ENCODE measurements around the gene UTP14C.
"Not testable (repeated sequence)": the region's sequence is repeated elsewhere in the genome, so short reads cannot be mapped to it uniquely, and the experiment has no call there.

Gene UTP14C, protein sequence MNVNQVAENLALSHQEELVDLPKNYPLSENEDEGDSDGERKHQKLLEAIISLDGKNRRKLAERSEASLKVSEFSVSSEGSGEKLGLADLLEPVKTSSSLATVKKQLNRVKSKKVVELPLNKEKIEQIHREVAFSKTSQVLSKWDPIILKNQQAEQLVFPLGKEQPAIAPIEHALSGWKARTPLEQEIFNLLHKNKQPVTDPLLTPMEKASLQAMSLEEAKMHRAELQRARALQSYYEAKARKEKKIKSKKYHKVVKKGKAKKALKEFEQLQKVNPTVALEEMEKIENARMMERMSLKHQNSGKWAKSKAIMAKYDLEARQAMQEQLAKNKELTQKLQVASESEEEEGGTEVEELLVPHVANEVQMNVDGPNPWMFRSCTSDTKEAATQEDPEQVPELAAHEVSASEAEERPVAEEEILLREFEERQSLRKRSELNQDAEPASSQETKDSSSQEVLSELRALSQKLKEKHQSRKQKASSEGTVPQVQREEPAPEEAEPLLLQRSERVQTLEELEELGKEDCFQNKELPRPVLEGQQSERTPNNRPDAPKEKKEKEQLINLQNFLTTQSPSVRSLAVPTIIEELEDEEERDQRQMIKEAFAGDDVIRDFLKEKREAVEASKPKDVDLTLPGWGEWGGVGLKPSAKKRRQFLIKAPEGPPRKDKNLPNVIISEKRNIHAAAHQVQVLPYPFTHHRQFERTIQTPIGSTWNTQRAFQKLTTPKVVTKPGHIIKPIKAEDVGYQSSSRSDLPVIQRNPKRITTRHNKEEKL

DNA sequence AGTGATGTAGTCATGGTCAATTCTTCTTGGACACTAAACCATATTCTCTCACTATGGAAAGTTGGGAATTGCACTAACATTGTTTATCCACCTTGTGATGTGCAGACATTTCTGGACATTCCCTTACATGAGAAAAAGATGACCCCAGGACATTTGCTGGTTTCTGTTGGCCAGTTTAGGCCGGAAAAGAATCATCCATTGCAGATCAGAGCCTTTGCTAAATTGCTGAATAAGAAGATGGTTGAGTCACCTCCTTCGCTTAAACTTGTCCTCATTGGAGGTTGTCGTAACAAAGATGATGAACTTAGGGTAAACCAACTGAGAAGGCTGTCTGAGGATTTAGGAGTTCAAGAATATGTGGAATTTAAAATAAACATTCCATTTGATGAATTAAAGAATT, at the start of gene UTP14C:
Gene UTP14C (plus strand): TSS at position 211 of the 400 bp plus-strand sequence. CDS start 4,114 bp downstream, outside the sequence.
- DNase-seq = no peak

DNA sequence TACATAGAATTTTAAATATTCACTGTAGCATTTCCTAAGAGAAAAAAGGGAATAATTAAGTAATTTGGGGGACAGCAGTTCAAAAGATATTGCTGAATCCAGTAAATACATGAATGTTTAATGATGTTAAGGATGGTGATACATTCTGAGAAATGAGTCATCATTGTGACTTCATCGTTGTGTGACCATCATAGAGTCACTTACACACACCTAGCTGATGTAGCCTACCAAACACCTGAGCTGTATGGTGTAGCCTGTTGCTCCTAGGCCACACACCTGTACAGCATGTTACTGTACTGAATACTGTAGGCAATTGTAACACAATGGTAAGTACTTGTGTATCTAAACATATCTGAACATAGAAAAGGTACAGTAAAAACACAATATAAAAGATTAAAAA, 48.1 kb upstream of the UTP14C start:
- DNase-seq = no peak

DNA sequence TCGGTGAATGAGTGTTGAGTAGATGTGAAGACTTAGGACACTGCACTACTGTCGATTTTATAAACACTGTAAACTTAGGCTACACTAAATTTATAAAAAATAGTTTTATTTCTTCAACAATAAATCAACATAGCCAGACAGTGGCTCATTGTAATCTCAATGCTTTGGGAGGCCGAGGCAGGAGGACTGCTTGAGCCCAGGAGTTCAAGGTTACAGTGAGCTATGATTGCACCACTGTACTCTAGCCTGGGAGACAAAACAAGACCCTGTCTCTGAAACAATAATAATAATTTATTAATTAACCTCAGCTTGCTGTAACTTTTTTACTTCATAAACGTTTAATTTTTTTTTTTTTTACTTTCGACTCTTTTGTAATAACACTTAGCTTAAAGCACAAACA, 47.6 kb upstream of the UTP14C start:
- no peak for DNase-seq

DNA sequence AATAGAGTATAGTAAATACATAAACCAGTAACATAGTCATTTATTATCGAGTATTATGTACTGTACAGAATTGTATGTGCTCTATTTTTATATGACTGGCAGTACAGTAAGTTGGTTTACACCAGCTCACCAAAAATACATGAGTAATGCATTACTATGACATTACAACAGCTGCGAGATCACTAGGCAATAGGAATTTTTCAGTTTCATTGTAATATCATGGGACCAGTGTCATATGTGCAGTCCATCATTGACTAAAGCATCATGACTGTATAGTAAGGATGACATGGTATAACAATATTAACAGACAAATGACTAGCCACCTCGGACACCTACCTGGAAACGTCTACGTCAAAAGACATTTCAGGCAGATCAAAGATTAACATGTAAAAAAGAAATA, 46.9 kb upstream of the UTP14C start:
- no peak for DNase-seq

DNA sequence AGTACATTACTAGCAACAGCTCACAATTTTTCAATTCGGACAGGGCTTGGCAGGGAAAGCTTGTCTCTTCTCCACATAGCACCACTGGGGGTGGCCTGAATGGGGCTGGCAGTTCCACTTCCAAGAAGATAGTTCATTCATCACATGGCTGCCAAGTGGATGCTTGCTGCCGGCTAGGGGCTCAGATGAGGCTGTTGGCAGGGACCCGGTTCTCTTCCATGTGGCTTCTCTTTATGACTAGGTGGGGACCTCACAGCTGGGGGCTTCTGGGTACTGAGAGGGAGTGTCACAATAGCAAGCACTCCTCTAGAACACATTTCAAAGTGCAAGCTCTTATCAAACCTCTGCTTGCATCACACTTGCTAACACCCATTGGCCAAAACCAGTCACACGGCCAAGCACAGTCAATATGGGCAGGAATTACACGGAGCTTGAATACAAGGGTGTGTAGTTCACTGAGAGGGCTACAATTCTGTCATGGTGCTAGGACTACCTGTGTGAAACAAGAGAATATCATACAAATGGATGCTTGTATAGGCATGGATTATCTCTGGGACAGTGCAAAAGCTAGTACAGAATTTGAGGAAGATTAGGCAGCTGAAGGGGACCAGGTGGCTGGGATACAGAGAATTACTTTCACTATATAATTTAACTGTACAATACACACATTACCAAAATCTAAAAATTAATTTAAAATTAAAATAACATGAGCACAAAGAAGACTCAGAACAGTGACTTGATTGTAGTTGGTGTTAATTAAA, 45.5 kb upstream of the UTP14C start:
- no peak for DNase-seq

DNA sequence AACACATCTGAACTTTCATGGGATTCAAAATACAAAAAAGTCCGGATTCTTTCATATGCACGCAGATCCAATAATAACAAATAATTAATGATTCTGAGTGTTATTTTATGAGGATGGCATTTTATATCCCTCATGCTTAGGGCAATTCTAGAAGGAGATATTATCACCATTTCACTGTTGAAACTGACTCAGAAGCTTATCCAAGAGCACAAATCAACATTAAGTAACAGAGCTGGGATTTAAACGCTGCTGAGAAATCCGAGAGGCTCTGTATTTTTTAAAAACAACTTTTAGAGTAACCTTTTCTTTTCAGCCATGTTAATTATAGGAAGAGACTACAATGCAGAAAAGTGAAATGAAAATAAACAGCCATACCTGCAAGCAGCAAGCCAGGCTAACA, 43.6 kb upstream of the UTP14C start:
- no peak for DNase-seq

DNA sequence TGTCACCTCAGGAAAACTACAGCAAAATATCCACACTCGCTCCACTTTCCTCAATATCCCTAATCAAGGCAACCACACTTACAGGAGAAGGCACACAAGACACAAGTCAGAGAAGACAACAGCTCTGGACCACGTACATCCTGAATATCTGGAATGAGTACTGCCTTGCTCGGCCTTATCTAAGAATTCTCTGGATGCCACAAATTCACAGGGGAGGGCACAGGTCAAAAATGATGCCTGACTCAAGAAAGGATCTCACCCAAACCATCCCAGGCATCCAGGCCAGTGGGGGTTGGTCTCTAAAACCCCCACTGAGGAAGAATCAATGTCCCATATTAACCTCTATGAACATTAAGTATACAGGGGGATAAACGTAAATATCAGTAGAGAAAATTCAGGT, 43.1 kb upstream of the UTP14C start:
- DNase-seq = no peak

DNA sequence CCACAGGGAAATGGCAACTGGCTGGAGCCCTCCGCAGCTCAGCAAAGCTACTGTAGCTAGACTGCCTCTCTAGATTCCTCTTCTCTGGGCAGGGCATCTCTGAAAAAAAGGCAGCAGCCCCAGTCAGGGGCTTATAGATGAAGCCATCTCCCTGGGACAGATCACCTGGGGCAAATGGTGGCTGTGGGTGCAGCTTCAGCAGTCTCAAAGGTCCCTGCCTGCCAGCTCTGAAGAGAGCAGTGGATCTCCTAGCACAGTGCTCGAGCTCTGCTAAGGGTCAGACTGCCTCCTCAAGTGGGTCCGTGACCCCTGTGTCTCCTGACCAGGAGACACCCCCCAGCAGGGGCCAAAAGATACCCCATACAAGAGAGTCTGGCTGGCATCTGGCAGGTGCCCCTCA, 41.2 kb upstream of the UTP14C start:
- not testable (repeated sequence) for DNase-seq

DNA sequence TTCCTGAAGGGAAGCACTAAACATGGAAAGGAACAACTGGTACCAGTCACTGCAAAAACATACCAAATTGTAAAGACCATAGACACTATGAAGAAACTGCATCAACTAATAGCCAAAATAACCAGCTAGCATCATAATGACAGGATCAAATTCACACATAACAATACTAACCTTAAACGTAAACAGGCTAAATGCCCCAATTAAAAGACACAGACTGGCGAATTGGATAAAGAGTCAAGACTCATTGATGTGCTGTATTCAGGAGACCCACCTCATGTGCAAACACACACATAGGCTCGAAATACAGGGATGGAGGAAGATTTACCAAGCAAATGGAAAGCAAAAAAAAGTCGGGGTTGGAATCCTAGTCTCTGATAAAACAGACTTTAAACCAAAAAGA, 39.6 kb upstream of the UTP14C start:
- not testable (repeated sequence) for DNase-seq

DNA sequence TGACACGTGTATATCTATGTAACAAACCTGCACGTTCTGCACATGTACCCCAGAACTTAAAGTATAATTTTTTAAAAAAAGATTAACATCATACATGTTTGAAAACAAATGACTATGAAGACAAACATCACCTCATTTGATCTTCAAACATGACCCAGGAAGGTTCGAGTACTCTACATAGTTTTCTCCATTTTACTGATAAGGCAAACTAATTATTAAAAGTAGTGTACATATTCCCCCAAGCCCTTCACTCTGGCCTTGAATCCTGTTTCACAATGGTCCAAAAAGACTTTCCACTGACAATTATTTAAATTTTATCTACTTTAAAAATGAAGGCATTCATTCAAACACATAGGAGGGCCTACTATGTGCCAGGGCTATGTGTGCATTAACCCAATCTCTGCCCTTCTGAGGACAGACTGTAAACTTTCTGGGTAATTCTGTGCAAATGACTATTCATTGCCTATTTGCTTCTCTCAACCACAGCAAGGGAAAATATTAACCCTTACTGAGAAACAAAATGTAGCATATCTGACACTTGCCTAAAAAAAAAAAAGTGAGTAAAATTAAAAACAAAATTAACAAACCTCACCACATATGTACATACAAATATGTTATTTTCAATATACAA, 35.4 kb upstream of the UTP14C start:
- no peak for DNase-seq

DNA sequence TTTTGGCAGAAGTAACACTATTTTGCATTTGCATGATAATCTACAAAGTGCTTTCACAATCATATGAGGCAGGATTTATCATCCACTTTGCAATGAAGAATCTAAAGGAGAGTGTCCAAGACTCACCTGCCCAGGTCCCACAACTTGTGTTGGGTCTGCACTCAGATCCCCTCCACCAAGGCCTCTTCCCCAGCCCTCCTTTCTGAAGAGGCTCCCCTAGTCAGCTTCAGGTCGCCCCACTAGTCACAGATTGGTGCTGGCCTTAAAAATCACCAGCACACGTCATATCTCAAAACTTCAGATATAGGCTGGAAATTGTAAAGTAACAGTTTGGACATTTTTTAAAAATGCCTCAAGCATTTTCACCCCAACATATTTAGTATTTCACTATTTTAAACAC, 30.8 kb upstream of the UTP14C start:
- DNase-seq = no peak

DNA sequence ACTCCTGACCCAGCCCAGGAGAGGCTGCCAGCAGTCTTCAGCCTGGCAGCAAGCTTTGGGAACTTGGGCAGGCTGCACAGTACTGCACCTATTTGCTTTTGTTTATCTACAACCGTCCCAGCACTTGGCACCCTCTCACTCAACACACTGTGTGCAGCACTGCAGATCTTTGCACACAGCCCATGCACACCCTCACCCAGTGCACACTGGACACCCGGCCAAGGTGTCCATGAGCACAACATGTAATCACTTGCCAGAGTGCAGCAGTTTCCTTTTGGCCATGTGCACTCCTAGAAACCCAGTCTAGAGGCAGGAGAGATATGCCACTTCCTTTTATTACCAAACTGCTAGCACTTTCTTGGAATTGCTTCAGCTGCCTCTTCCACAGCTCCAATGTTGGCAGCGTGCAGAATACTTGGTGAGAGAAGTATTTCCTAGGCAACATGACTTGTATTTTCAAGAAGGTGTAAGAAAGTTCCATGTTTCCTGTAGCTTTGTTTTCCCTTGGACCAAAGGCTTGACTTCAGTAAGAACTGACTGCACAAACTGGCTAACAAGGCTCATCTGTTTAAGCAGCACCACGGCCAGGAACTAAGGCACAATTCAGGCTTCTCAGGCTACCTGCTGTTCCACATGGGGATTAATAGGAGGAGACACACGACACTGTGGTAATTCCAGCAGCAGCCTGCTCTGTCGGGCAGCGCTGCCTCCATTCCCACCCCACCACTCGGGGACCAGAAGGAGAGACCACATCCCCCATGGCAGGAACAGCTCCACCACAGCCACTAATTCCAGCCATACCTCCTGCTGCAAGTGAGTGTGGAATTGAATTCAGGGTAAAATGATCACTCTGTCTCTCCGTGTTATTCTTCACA, 28.6 kb upstream of the UTP14C start:
- no peak for DNase-seq

DNA sequence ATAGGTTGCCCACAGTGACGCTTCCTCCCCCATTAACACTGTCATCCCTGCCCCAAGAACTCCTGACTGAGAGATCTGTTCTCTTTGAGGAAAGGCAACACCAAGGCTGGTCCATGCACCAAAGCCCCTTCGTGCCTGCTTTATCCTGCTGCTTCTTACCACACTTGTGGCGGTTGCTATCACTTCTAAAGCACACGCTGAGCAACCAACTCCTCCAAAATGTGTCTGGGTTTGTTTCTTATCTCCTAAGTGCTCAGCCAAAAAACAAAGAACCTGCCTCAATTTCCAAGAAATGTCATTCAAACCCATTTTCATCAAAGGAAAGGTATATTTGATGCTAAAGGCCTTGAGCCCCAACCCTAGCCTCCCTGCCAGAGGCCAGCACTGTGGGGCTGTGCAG, 27.9 kb upstream of the UTP14C start:
- DNase-seq = no peak

DNA sequence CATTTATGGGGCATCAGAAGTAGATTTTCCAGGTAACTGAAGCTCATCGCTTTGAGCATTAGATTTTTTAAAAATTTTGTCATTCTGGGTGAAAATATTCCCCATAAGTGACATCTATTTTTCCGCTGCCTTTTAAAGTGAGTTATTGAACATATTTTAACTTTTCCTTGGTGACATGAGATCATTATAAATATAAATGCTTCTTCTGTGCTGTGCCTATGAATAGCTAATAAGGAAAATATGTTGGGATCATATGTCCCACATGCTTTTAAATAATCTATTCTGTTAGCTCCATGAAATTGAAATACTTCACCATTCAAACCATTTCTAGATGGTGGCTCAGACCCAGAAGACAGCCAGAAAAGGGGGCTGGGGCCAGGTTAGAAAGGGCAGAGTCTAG, 27.3 kb upstream of the UTP14C start:
- no peak for DNase-seq

DNA sequence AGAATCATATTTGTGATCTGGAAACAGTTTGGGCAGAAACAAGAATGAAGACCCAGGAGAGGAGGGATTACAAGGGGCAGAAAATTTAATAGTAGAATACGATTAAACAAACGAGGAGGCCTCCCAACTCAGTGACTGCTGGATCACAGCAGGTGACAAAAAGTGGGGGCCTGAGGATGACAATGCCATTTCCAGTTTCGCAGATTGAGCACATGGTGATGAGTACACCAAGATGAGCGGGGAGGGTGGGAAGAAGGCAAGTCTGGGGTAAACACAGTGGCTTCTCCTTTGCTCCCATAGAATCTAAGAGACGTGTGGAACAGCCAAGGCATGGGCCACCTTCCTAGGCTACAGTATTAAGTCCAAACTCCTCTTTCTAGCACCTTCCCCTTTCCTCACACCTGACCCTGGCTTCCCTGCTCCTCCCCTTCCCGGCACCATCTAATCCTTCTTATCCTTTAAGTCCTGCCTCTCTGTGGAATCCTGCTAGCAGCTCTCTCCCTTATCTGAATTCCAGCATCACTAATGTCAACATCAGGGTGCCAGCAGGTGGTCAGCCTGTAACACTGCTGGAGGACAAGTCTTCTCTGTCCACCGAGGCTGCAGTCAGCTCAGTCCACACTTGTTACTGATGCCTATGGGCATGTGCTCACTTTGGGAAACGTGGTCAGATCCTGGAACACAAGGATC, 26.7 kb upstream of the UTP14C start:
- no peak for DNase-seq

DNA sequence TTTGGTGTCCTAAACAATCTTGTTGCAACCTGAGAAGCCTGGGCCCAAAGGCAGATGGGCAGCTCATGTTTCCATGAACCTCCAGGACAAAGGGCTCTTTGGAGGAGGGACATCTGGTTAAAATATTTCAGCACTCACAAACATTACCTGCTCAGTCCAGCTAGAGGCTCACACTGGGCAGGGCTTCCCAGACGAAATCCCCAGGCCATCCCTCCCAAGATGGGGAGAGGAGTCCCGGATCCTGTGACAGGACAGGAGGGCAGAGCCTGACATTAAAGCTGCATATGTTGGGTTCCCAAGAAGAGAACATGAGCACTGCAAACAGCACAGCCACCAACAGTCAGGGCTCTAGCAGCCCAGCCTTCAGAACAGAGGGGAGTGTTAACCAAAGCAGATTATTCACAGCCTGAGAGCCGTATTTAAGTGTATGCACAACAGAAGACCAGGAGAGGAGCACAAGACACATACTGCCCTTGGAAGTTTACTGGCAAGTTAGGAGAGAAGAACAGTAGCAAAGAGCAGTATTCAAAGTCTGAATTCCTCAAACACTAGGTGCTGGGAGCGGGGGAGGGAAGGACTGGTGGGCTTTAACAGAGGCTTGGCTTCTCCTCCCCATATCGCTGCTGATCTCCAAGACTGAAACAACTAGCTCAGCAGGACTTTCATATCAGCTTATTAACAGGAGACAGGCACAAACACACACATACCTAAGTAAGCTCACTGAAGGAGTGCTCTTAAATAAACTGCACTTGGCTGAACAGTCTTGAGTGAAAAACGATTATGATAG, 25.6 kb upstream of the UTP14C start:
- DNase-seq = no peak

DNA sequence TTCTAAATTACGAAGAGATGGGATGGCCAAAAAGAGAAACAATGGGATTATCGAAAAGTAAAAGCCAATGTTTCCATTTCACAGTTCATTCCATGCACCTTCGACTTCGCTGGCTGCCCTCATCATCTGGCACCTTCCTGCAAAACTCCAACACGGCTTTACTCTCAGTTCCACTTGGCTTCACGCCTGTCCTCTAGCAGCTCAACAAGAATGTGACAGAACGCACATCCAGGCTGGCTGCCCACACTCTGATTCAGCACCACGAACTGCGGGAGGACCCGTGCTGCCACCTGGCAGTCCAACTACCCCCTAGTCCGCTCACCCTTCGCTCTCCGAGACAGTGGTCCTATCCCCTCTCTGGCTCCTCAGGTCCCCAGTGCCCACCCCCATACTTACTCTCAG, 25.0 kb upstream of the UTP14C start:
- DNase-seq = no peak

DNA sequence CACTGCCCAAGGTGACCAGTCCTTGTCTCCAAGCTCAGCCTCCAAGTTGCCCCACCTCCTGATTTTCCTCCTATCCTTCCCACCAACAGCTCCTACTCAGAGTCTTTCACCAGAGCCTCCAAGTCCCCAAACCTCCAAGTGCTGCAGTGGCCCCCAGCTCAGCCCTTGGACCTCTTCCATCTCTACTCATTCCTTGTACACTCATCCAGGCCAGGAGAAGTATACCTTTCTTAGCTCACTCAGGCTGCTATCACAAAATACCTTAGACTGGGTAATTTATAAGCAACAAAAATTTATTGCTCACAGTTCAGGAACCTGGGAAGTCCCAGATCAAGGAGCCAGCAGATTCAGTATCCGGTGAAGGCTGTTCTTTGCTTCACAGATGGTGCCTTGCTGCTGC, 24.6 kb upstream of the UTP14C start:
- no peak for DNase-seq

DNA sequence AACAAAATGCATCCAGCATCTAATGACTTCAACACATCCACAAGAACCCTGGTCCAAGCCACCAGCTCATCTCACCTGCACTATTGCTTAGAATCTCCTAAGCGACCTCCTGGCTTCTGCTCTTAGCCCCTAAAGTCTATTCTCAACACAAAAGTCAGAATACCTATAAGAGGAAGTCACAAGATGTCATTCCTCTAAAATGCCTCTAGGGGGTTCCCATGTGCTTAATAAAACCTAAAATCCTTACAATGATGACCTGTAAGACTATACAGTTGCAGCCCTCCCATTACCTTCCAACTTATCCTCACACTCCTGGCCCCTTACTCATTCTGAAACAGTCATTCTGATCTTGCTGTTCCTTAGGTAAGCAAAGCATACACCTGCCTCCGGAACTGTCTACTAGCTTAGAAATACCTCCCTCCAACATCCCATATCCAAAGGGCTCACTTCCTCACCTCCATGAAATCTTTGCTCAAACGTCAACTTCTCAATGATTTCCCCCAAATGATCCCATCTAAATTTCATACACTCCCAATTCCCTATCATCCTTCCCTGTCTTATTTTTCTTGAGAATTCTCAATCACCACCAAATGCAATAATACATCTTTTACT, 23.3 kb upstream of the UTP14C start:
- peak; percentile 18 to 41 for DNase-seq

DNA sequence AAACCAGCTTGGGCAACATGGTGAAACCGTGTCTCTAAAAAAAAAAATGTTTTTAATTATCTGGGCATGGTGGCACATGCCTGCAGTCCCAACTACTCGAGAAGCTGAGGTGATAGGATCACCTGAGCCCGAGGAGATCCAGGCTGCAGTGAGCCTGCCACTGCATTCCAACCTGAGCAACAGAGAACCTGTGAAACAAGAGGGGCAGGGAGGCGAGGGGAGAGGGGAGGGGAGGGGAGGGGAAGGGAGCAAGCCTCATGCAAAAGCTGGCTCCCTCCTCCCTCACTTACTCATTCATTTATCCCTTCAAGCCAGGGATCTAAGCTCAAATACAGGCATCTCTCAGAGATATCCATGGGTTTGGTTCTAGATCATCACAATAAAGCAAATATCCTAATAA, 22.1 kb upstream of the UTP14C start:
- no peak for DNase-seq
